ENCODE data around the gene DMAP1.

Gene DMAP1

GRCh38 chr1:44244986-44245385, 31.7 kb downstream of the DMAP1 start:
- no peak for DNase-seq
- Histone ChIP-seq H3K27me3 (ENCODE audit: insufficient read depth, low read depth, severe bottlenecking) (no peaks in the 10 kb centered on the region), H3K9me3 (ENCODE audit: severe bottlenecking) (no peaks in the 10 kb centered on the region), H3K27ac (no peak overlapping the region), H3K36me3 (peaks cover 18% of the 10 kb centered on the region), H3K4me3 (ENCODE audit: low read depth, low read length) (no peak overlapping the region)
- TF ChIP-seq, protein P1, sequence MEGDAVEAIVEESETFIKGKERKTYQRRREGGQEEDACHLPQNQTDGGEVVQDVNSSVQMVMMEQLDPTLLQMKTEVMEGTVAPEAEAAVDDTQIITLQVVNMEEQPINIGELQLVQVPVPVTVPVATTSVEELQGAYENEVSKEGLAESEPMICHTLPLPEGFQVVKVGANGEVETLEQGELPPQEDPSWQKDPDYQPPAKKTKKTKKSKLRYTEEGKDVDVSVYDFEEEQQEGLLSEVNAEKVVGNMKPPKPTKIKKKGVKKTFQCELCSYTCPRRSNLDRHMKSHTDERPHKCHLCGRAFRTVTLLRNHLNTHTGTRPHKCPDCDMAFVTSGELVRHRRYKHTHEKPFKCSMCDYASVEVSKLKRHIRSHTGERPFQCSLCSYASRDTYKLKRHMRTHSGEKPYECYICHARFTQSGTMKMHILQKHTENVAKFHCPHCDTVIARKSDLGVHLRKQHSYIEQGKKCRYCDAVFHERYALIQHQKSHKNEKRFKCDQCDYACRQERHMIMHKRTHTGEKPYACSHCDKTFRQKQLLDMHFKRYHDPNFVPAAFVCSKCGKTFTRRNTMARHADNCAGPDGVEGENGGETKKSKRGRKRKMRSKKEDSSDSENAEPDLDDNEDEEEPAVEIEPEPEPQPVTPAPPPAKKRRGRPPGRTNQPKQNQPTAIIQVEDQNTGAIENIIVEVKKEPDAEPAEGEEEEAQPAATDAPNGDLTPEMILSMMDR (IDR thresholded peaks at IDR 0.05; ENCODE audit: low read depth, low read length), result no peak

DNA sequence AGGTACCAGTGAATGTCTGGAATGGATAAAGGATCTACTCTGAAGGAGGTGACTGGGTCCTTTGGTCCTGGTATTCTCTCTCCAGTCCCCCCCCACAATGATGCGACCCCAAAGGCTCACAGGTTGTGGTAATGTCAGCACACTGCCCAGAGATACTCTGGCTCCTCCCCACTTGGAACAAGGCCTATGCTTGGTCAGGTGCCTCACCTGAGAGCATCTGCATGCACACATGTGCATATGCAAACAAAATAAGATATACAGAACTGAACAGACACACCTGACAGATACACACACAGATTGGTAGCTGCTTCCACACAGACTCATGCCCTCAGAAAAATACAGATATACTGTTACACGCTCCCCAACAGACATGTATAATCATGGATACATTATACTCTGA, 33.5 kb downstream of the DMAP1 start:
- DNase-seq, result no peak
- H3K27me3 ChIP-seq (ENCODE audit: insufficient read depth, low read depth, severe bottlenecking), result no peaks in the 10 kb centered on the region
- TF ChIP-seq, protein P1 (IDR thresholded peaks at IDR 0.05; ENCODE audit: low read depth, low read length), result no peak
- no peaks in the 10 kb centered on the region for H3K9me3 ChIP-seq (ENCODE audit: severe bottlenecking)
- H3K36me3 ChIP-seq, result peaks cover 15% of the 10 kb centered on the region; the same call in 1 of the 2 replicates
- H3K27ac ChIP-seq, result no peak overlapping the region
- no peak overlapping the region for H3K4me3 ChIP-seq (ENCODE audit: low read depth, low read length)

DNA sequence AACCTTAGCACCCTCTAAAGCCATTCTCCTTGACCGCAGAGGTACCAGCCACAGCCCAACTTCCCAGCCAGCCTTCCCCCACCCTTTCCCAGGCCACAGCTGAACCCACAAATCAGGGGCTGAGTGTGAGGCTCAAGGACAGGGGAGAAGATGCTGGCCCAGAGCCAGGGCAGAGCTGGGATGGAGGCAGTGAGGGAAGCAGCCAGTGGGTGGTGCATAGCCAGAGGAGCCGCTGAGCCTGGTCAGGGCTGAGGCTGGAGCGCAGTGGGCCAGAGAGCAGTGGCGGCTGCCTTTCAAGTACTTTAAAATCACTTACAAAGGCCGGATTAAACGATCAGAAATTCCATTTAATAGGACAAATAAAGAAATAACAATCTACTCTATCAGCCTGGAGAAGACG, 36.3 kb downstream of the DMAP1 start:
- Histone ChIP-seq H3K9me3 (ENCODE audit: severe bottlenecking) (no peaks in the 10 kb centered on the region), H3K27ac (peak overlapping the region; percentile 82), H3K36me3 (peaks cover 9% of the 10 kb centered on the region; the same call in 1 of the 2 replicates), H3K4me3 (ENCODE audit: low read depth, low read length) (no peak overlapping the region), H3K27me3 (ENCODE audit: insufficient read depth, low read depth, severe bottlenecking) (no peaks in the 10 kb centered on the region)
- TF ChIP-seq, protein P1 (IDR thresholded peaks at IDR 0.05; ENCODE audit: low read depth, low read length), result peak; percentile 54
- DNase-seq, result peak; percentile 72

DNA sequence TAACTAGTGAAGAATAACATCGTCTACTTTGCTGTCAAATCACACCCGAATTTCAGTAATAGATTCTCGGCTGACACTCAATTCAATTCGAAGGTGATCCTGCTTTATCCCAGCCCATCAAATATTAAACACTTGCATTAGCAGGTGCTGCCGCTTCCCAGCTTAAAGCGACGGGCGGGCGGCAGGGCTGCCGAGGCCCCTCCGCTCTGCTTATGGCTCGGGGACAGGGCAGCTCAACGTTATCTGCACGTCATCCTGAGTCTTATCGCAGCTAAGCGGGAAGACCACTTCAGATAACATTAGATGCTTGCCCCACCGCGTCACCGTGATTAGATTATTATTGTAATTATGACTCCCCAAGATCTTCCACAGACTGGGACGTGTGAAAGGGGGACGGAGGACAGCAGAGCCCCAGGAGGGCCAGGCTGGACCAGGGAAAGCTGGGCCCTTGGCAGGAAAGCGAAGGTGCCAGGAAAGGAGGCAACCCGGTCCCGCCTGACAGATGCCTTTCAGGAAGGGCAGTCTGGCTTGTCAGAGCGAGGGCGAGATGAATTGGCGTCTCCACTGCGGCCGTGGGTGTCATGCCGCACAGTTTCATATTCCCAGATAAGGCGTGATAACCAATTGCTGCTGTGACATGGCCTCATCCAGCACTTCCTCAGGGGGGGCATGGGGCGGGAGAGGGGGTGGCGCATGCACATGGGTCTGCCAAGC, 37.0 kb downstream of the DMAP1 start:
- peaks cover 9% of the 10 kb centered on the region; the same call in 1 of the 2 replicates for H3K36me3 ChIP-seq

GRCh38 chr1:44251486-44251885, 38.2 kb downstream of the DMAP1 start:
- Histone ChIP-seq H3K4me3 (ENCODE audit: low read depth, low read length) (no peak overlapping the region), H3K36me3 (peaks cover 7% of the 10 kb centered on the region; the same call in 1 of the 2 replicates), H3K27ac (peak overlapping the region; percentile 82), H3K27me3 (ENCODE audit: insufficient read depth, low read depth, severe bottlenecking) (no peaks in the 10 kb centered on the region), H3K9me3 (ENCODE audit: severe bottlenecking) (no peaks in the 10 kb centered on the region)
- DNase-seq, result no peak
- TF ChIP-seq, protein P1 (IDR thresholded peaks at IDR 0.05; ENCODE audit: low read depth, low read length), result no peak

More for the DNA sequence above, 37.0 kb downstream of the DMAP1 start:
- Histone ChIP-seq H3K27ac (peak overlapping the region; percentile 82), H3K4me3 (ENCODE audit: low read depth, low read length) (no peak overlapping the region), H3K27me3 (ENCODE audit: insufficient read depth, low read depth, severe bottlenecking) (no peaks in the 10 kb centered on the region), H3K9me3 (ENCODE audit: severe bottlenecking) (no peaks in the 10 kb centered on the region)
- DNase-seq, result peak; percentile 67
- TF ChIP-seq, protein P1 (IDR thresholded peaks at IDR 0.05; ENCODE audit: low read depth, low read length), result no peak

All from WERI-Rb-1 (cell line).